Natural killer cell (primary cell): ENCODE measurements around the gene NLRP1. TPM values are rescaled to one million over a fixed set of nuclear protein-coding genes. Genes with fewer than 3 reads are reported as not detected.

Experiments used
- ATAC-seq, 3 donors: fragments of 150-1000 bp in 2 of 3; fragments of 200-7000 bp in 1 of 3; cut with Tn5 transposase; 1 replicate in 1 of 3; 2 replicates in 2 of 3; pipeline ENCODE4 v1.10.0; 2021; ENCODE audit warnings: mild to moderate bottlenecking in 2 of 3, moderate library complexity in 2 of 3
- DNase-seq, 2 donors: peaks; one replicate each; pipeline versions ENCODE4 v3.0.0 to v3.0.0-alpha.2; 2013 to 2021; ENCODE audit warnings: mixed read lengths in 1 of 2
- H3K27ac ChIP-seq: one replicate; pipeline ENCODE4 v1.5.1; 2013; ENCODE audit warnings: mild to moderate bottlenecking, low read length
- H3K27me3 ChIP-seq: one replicate; pipeline ENCODE4 v1.6.1; 2013; ENCODE audit warnings: low read length; ENCODE audit not compliant: control insufficient read depth, insufficient read depth
- H3K36me3 ChIP-seq: one replicate; pipeline ENCODE4 v1.6.1; 2013; ENCODE audit warnings: low read length; ENCODE audit not compliant: control insufficient read depth, insufficient read depth
- H3K4me1 ChIP-seq: one replicate; pipeline ENCODE4 v1.6.1; 2013; ENCODE audit warnings: low read length; ENCODE audit not compliant: control insufficient read depth, insufficient read depth
- H3K4me3 ChIP-seq: one replicate; pipeline ENCODE4 v1.5.1; 2013; ENCODE audit warnings: low read length
- H3K9me3 ChIP-seq: one replicate; pipeline ENCODE4 v1.6.1; 2013; ENCODE audit warnings: low read length; ENCODE audit not compliant: control insufficient read depth, insufficient read depth
- H3K27ac Mint-ChIP-seq, 2 donors: one replicate each; pipeline ENCODE4 v1.8.0; 2022; ENCODE audit warnings: mild to moderate bottlenecking in 2 of 2, mixed read lengths in 2 of 2, moderate library complexity in 1 of 2
- H3K27me3 Mint-ChIP-seq, 2 donors: one replicate each; pipeline ENCODE4 v1.8.0; 2022; ENCODE audit warnings: low read depth in 2 of 2, mixed read lengths in 2 of 2
- H3K36me3 Mint-ChIP-seq: one replicate; pipeline ENCODE4 v1.8.0; 2022; ENCODE audit warnings: mixed read lengths
- H3K4me1 Mint-ChIP-seq, 2 donors: one replicate each; pipeline ENCODE4 v1.8.0; 2022; ENCODE audit warnings: mixed read lengths in 2 of 2
- H3K4me3 Mint-ChIP-seq: one replicate; pipeline ENCODE4 v1.8.0; 2022; ENCODE audit warnings: mild to moderate bottlenecking, moderate library complexity, mixed read lengths
- H3K9me3 Mint-ChIP-seq, 2 donors: one replicate each; pipeline ENCODE4 v1.8.0; 2022; ENCODE audit warnings: mixed read lengths in 2 of 2
- WGBS: methylation state at CpG from one replicate; pipeline ENCODE4 v1.1.7; 2013; ENCODE audit warnings: missing lambda C conversion rate; ENCODE audit not compliant: insufficient coverage; 5-methylcytosine and 5-hydroxymethylcytosine counted together
- intact Hi-C: fragments of 100-400 bp; cut with micrococcal nuclease; formaldehyde crosslinking; loops from one replicate; pipeline ENCODE4 v1.14.2; 2022
- total RNA-seq, 4 donors: library from RNA; stranded (reverse); fragments of 120-200 nt in 1 of 4; gene quantifications; one replicate each; pipeline versions ENCODE4 v1.2.3 to v1.2.4, GENCODE V29; 2013 to 2022
- TF ChIP-seq, protein P1 (sequence below): fragments of 200-600 bp; IDR thresholded peaks from one replicate; pipeline ENCODE4 v1.8.0; 2022; ENCODE audit warnings: antibody characterized with exemption

NLRP1 gene
- total RNA-seq, 3 donors from 2014 or later (not counting 1 experiment from before 2014, with no cell fraction given): 206 to 237 (median 209) TPM

DNA sequence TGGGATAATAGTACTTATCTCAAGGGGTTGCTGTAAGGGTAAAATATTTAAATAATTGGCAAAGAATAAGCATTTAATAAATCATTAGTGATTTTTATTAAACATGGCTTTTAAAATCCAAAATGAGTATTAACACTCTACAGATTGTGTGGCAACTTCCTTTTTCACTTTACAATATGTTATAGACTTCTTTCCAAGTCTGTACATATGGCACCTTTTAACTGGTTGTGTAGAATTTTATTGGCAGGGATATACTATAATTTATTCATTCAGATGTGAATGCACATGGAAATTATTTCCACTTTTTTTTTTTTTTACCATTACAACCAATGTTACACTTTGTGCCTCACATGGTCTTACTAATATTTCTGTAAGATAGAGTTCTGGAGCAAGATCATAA is 15.7 kb upstream of the NLRP1 start:
- Histone ChIP-seq H3K36me3 (no peaks in the 10 kb centered on the region), H3K27ac (no peak overlapping the region), H3K27me3 (no peaks in the 10 kb centered on the region), H3K4me3 (no peak overlapping the region), H3K4me1 (no peaks in the 10 kb centered on the region), H3K9me3 (no peaks in the 10 kb centered on the region)
- H3K4me1 Mint-ChIP-seq: no peaks in the 10 kb centered on the region
- DNase-seq (no peak), ATAC-seq (no peak)
- H3K36me3 Mint-ChIP-seq: no peaks in the 10 kb centered on the region
- H3K4me3 Mint-ChIP-seq: no peak overlapping the region
- no peak overlapping the region for H3K27ac Mint-ChIP-seq
- TF ChIP-seq, protein P1, sequence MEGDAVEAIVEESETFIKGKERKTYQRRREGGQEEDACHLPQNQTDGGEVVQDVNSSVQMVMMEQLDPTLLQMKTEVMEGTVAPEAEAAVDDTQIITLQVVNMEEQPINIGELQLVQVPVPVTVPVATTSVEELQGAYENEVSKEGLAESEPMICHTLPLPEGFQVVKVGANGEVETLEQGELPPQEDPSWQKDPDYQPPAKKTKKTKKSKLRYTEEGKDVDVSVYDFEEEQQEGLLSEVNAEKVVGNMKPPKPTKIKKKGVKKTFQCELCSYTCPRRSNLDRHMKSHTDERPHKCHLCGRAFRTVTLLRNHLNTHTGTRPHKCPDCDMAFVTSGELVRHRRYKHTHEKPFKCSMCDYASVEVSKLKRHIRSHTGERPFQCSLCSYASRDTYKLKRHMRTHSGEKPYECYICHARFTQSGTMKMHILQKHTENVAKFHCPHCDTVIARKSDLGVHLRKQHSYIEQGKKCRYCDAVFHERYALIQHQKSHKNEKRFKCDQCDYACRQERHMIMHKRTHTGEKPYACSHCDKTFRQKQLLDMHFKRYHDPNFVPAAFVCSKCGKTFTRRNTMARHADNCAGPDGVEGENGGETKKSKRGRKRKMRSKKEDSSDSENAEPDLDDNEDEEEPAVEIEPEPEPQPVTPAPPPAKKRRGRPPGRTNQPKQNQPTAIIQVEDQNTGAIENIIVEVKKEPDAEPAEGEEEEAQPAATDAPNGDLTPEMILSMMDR: no peak
- no peaks in the 10 kb centered on the region for H3K9me3 Mint-ChIP-seq
- peaks cover 37 to 65% of the 10 kb centered on the region in 2 donors for H3K27me3 Mint-ChIP-seq
- intact Hi-C loops: no loop called here

DNA sequence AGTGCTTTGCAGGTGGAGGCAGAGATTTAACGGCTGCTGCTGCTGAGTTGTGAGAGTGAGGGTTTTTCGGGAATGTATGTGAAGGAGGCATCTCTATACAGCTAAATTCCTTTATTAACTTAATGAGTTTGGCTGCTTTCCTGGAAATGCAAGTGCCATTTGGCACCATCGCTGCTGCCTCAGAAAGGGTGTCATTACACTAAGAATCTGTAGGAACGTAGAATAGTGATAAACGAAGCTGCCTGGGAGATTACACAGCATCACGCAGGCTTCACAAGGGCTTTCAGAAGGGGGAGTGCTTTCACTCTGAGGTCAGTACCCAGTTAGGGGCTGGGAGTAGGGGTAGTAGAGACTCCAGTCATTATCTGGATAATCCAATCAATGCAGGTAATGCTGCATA is 14.1 kb upstream of the NLRP1 start:
- H3K27me3 Mint-ChIP-seq: peaks cover 41 to 78% of the 10 kb centered on the region in 2 donors
- 40% methylated on average over 4 of the region's 6 CpGs for WGBS
- H3K27ac Mint-ChIP-seq: no peak overlapping the region
- no peak overlapping the region for H3K27ac ChIP-seq
- H3K9me3 ChIP-seq: no peaks in the 10 kb centered on the region
- DNase-seq (no peak), ATAC-seq (no peak)
- H3K4me1 ChIP-seq: no peaks in the 10 kb centered on the region
- intact Hi-C loops: no loop called here
- TF ChIP-seq, protein P1: no peak
- H3K4me1 Mint-ChIP-seq: no peaks in the 10 kb centered on the region
- H3K4me3 Mint-ChIP-seq: no peak overlapping the region
- H3K4me3 ChIP-seq: no peak overlapping the region
- H3K9me3 Mint-ChIP-seq: no peaks in the 10 kb centered on the region
- H3K27me3 ChIP-seq: peaks cover 4% of the 10 kb centered on the region
- no peaks in the 10 kb centered on the region for H3K36me3 Mint-ChIP-seq
- no peaks in the 10 kb centered on the region for H3K36me3 ChIP-seq

- Histone ChIP-seq H3K9me3 (no peaks in the 10 kb centered on the region), H3K4me1 (no peaks in the 10 kb centered on the region), H3K36me3 (no peaks in the 10 kb centered on the region), H3K4me3 (no peak overlapping the region), H3K27ac (no peak overlapping the region), H3K27me3 (peaks cover 4% of the 10 kb centered on the region)
- no peaks in the 10 kb centered on the region for H3K9me3 Mint-ChIP-seq
- no peaks in the 10 kb centered on the region for H3K36me3 Mint-ChIP-seq
- H3K4me3 Mint-ChIP-seq: no peak overlapping the region
- H3K27me3 Mint-ChIP-seq: peaks cover 39 to 67% of the 10 kb centered on the region in 2 donors
- no peaks in the 10 kb centered on the region for H3K4me1 Mint-ChIP-seq
- ATAC-seq (no peak), DNase-seq (no peak)
- 93% methylated on average over 2 of the region's 2 CpGs for WGBS
- intact Hi-C loops: no loop called here
- TF ChIP-seq, protein P1: no peak
- H3K27ac Mint-ChIP-seq: no peak overlapping the region
These were observed 12.1 kb upstream of the NLRP1 start for GRCh38 chr17:5596421-5596820.

DNA sequence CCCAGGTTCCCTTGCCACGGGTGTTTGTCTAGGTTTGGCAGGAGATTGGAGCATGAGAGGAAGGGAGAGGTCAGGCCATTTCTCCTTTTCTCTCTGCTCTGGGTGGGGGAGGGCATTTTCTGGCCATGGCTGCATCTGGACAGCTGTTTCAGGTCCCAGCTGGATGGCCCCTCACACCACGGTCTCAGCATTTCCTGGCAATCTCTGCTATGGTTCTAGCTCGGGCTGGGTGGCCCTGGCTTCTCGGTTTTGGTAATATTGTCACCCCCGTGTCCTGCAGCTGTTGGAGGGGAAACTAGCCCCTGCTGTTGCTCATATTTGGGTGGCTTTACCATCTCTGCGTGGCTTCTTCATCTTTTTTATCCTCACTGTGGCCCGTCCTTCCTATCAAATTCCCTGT is 11.5 kb upstream of the NLRP1 start:
- Histone ChIP-seq H3K27me3 (peaks cover 4% of the 10 kb centered on the region), H3K36me3 (no peaks in the 10 kb centered on the region), H3K4me1 (no peaks in the 10 kb centered on the region), H3K27ac (no peak overlapping the region), H3K9me3 (no peaks in the 10 kb centered on the region), H3K4me3 (no peak overlapping the region)
- no peak overlapping the region for H3K4me3 Mint-ChIP-seq
- no peak overlapping the region for H3K27ac Mint-ChIP-seq
- intact Hi-C loops: no loop called here
- 53% methylated on average over 7 of the region's 7 CpGs for WGBS
- no peak for DNase-seq
- ATAC-seq: no peak
- H3K36me3 Mint-ChIP-seq: no peaks in the 10 kb centered on the region
- no peaks in the 10 kb centered on the region for H3K9me3 Mint-ChIP-seq
- H3K27me3 Mint-ChIP-seq: peaks cover 33 to 61% of the 10 kb centered on the region in 2 donors
- TF ChIP-seq, protein P1: no peak
- no peaks in the 10 kb centered on the region for H3K4me1 Mint-ChIP-seq
